ENCODE results near the gene CDH13.

Gene CDH13

GRCh38 chr16:83728492-83728891, 1101.7 kb downstream of the CDH13 start:
- no peaks in the 10 kb centered on the region for H3K27me3 ChIP-seq (ENCODE audit: low read depth, low read length)
- no peaks in the 10 kb centered on the region for H4K20me1 ChIP-seq (ENCODE audit: insufficient read depth, low read length)
- no peaks in the 10 kb centered on the region for H3K36me3 ChIP-seq (replicated peaks; ENCODE audit: low read depth, low read length)
- no peak overlapping the region for H3K4me2 ChIP-seq (ENCODE audit: low read length)
- no peak overlapping the region for H3K4me3 ChIP-seq (ENCODE audit: low read length)
- H3K79me2 ChIP-seq (ENCODE audit: low read length) = no peaks in the 10 kb centered on the region
- H3K4me1 ChIP-seq (ENCODE audit: low read length) = no peaks in the 10 kb centered on the region
- no peak overlapping the region for H3K9ac ChIP-seq (ENCODE audit: low read length)
- no peaks in the 10 kb centered on the region for H3K9me3 ChIP-seq (ENCODE audit: insufficient read depth, low read length)
- no peak for TF ChIP-seq EZH2phosphoT487 (IDR thresholded peaks at IDR 0.05; ENCODE audit: low read depth)
- TF ChIP-seq, protein P1, sequence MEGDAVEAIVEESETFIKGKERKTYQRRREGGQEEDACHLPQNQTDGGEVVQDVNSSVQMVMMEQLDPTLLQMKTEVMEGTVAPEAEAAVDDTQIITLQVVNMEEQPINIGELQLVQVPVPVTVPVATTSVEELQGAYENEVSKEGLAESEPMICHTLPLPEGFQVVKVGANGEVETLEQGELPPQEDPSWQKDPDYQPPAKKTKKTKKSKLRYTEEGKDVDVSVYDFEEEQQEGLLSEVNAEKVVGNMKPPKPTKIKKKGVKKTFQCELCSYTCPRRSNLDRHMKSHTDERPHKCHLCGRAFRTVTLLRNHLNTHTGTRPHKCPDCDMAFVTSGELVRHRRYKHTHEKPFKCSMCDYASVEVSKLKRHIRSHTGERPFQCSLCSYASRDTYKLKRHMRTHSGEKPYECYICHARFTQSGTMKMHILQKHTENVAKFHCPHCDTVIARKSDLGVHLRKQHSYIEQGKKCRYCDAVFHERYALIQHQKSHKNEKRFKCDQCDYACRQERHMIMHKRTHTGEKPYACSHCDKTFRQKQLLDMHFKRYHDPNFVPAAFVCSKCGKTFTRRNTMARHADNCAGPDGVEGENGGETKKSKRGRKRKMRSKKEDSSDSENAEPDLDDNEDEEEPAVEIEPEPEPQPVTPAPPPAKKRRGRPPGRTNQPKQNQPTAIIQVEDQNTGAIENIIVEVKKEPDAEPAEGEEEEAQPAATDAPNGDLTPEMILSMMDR (IDR thresholded peaks at IDR 0.05; ENCODE audit: low read depth, low read length) = no peak
- no peak overlapping the region for H3K27ac ChIP-seq (ENCODE audit: low read length)
- no peak overlapping the region for H2AFZ ChIP-seq (ENCODE audit: low read depth, low read length)

- no peak overlapping the region for H3K9ac ChIP-seq (ENCODE audit: low read length)
- H3K4me2 ChIP-seq (ENCODE audit: low read length) = no peak overlapping the region
- no peaks in the 10 kb centered on the region for H3K79me2 ChIP-seq (ENCODE audit: low read length)
- H2AFZ ChIP-seq (ENCODE audit: low read depth, low read length) = no peak overlapping the region
- no peaks in the 10 kb centered on the region for H3K4me1 ChIP-seq (ENCODE audit: low read length)
- no peak overlapping the region for H3K27ac ChIP-seq (ENCODE audit: low read length)
- no peaks in the 10 kb centered on the region; the same call in 1 of the 2 replicates for H3K9me3 ChIP-seq (ENCODE audit: insufficient read depth, low read length)
- H3K36me3 ChIP-seq (replicated peaks; ENCODE audit: low read depth, low read length) = no peaks in the 10 kb centered on the region
- no peak for TF ChIP-seq EZH2phosphoT487 (IDR thresholded peaks at IDR 0.05; ENCODE audit: low read depth)
- TF ChIP-seq, protein P1 (IDR thresholded peaks at IDR 0.05; ENCODE audit: low read depth, low read length) = no peak
- no peaks in the 10 kb centered on the region for H3K27me3 ChIP-seq (ENCODE audit: low read depth, low read length)
- H3K4me3 ChIP-seq (ENCODE audit: low read length) = no peak overlapping the region
- H4K20me1 ChIP-seq (ENCODE audit: insufficient read depth, low read length) = no peaks in the 10 kb centered on the region
Observed at GRCh38 chr16:83730812-83731211, 1104.0 kb downstream of the CDH13 start.

GRCh38 chr16:83732536-83732935, 1105.8 kb downstream of the CDH13 start:
- H2AFZ ChIP-seq (ENCODE audit: low read depth, low read length) = no peak overlapping the region
- H3K36me3 ChIP-seq (replicated peaks; ENCODE audit: low read depth, low read length) = no peaks in the 10 kb centered on the region
- no peaks in the 10 kb centered on the region; the same call in 1 of the 2 replicates for H3K9me3 ChIP-seq (ENCODE audit: insufficient read depth, low read length)
- H3K4me2 ChIP-seq (ENCODE audit: low read length) = no peak overlapping the region
- no peaks in the 10 kb centered on the region for H4K20me1 ChIP-seq (ENCODE audit: insufficient read depth, low read length)
- no peak overlapping the region for H3K9ac ChIP-seq (ENCODE audit: low read length)
- TF ChIP-seq, protein P1 (IDR thresholded peaks at IDR 0.05; ENCODE audit: low read depth, low read length) = no peak
- TF ChIP-seq EZH2phosphoT487 (IDR thresholded peaks at IDR 0.05; ENCODE audit: low read depth) = no peak
- no peaks in the 10 kb centered on the region for H3K27me3 ChIP-seq (ENCODE audit: low read depth, low read length)
- no peak overlapping the region for H3K27ac ChIP-seq (ENCODE audit: low read length)
- no peaks in the 10 kb centered on the region for H3K79me2 ChIP-seq (ENCODE audit: low read length)
- H3K4me1 ChIP-seq (ENCODE audit: low read length) = no peaks in the 10 kb centered on the region
- H3K4me3 ChIP-seq (ENCODE audit: low read length) = no peak overlapping the region

GRCh38 chr16:83733301-83733700, 1106.5 kb downstream of the CDH13 start:
- no peaks in the 10 kb centered on the region for H3K79me2 ChIP-seq (ENCODE audit: low read length)
- H4K20me1 ChIP-seq (ENCODE audit: insufficient read depth, low read length) = no peaks in the 10 kb centered on the region
- no peak overlapping the region for H3K27ac ChIP-seq (ENCODE audit: low read length)
- no peaks in the 10 kb centered on the region for H3K27me3 ChIP-seq (ENCODE audit: low read depth, low read length)
- H3K4me2 ChIP-seq (ENCODE audit: low read length) = no peak overlapping the region
- no peaks in the 10 kb centered on the region; the same call in 1 of the 2 replicates for H3K9me3 ChIP-seq (ENCODE audit: insufficient read depth, low read length)
- H2AFZ ChIP-seq (ENCODE audit: low read depth, low read length) = no peak overlapping the region
- no peaks in the 10 kb centered on the region for H3K4me1 ChIP-seq (ENCODE audit: low read length)
- no peaks in the 10 kb centered on the region for H3K36me3 ChIP-seq (replicated peaks; ENCODE audit: low read depth, low read length)
- H3K9ac ChIP-seq (ENCODE audit: low read length) = no peak overlapping the region
- no peak overlapping the region for H3K4me3 ChIP-seq (ENCODE audit: low read length)
- TF ChIP-seq, protein P1 (IDR thresholded peaks at IDR 0.05; ENCODE audit: low read depth, low read length) = no peak
- TF ChIP-seq EZH2phosphoT487 (IDR thresholded peaks at IDR 0.05; ENCODE audit: low read depth) = no peak

Data from OCI-LY3 (cell line).